GM12892 (cell line): ENCODE data around the gene SLC6A3.
"Not testable (repeated sequence)": the region's sequence is repeated elsewhere in the genome, so short reads cannot be mapped to it uniquely, and the experiment has no call there.

Experiments used
- DNase-seq: peaks from one replicate; pipeline ENCODE4 v3.0.0; 2011; ENCODE audit not compliant: insufficient read length
- FAIRE-seq: peaks from 2 replicates; lab custom pipeline; 2011; peaks lifted over from hg19 to GRCh38; lab: Jason Lieb, UNC
- POLR2A ChIP-seq: IDR thresholded peaks from 2 replicates; pipeline ENCODE4 v1.6.1; 2011; ENCODE audit warnings: low read depth, low read length, control low read depth
- POLR2AphosphoS5 ChIP-seq: IDR thresholded peaks from 2 replicates; pipeline ENCODE4 v1.6.1; 2011; ENCODE audit warnings: low read depth, low read length, control low read depth
- TAF1 ChIP-seq: IDR thresholded peaks from 2 replicates; pipeline ENCODE4 v1.6.1; 2011; ENCODE audit warnings: low read depth, mild to moderate bottlenecking, control low read depth, low read length, borderline replicate concordance

SLC6A3 gene

GRCh38 chr5:1382248-1382700 lies 63.0 kb downstream of the SLC6A3 start:
- no peak for TF ChIP-seq POLR2AphosphoS5
- TF ChIP-seq POLR2A = no peak
- no peak for TF ChIP-seq TAF1
- FAIRE-seq (no peak), DNase-seq (no peak)

GRCh38 chr5:1381370-1382247 lies 63.6 kb downstream of the SLC6A3 start:
- DNase-seq (no peak), FAIRE-seq (no peak)
- TF ChIP-seq POLR2A = no peak
- TF ChIP-seq TAF1 = no peak
- no peak for TF ChIP-seq POLR2AphosphoS5

- TF ChIP-seq POLR2AphosphoS5 (no peak), POLR2A (no peak), TAF1 (no peak)
- FAIRE-seq = no peak
- no peak for DNase-seq
Observed at GRCh38 chr5:1380910-1381309, 64.3 kb downstream of the SLC6A3 start.

DNA sequence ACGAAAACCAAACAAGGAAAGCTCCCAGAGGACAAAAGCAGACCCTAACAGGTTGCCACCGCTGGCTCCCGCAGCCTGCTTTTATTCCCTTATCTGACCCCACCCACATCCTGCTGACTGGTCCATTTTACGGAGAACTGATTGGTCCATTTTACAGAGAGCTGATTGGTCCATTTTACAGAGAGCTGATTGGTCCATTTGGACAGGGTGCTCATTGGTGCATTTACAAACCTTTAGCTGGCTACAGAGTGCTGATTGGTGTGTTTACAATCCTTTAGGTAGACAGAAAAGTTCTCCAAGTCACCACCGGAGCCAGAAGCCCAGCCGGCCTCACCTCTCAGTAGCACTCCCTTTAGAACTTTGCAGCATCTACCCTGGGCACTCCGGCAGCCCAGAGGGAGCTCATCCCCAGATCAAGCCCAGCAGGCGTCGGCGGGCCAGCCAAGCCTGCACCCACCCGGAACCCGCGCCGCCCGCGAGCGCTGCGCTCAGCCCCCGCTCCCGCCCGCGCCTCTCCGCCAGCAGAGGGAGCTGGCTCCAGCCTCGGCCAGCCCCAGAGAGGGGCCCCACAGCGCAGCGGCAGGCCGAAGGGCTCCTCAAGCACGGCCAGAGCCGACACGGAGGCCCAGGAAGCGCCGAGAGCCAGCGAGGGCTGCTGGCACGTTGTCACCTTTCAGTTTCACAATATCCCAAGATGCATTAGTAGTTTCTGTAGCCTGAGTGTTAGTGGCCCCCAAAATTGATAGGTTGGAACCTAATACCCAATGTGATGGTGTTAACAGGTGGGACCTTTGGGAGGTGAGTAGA lies 65.0 kb downstream of the SLC6A3 start:
- TF ChIP-seq POLR2AphosphoS5 (no peak), POLR2A (no peak), TAF1 (no peak)
- DNase-seq = no peak
- FAIRE-seq = no peak

DNA sequence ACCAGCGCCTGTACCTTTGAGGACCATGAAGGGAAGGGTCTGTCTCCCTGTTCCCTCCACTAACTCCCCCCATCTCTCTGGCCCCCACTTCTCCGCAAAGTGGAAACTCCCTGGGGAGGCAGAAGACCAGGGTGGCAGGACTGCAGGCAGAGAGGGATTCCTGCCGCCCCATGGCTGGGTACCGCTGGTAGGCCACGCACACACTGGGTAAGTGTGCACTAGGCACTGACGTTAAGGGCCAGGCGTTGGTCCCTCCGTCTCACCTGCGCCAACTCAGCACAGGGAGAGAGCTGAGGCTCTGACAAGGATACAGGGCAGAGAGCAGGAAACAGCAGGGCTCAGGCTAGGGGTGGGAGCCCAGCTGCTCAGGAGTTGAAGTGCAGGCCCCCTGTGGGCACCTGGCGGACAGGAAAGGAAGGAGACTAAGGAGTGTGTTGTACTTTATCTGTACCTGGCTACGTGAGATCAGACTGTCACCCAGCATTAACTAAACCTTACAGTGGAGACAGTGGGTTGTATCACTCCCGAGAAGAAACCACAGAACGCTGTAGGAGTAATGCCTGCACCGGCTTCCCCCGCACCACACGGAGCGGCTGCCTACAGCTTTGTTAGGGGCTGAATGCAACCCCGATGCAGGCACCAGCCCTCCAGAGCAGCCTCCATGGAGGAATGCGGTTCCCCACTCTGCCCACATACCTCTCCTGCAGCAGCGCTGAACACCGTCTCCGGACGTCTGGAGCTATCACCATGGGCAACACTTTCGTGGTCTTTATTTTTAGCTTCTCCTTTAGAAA lies 66.2 kb downstream of the SLC6A3 start:
- no peak for FAIRE-seq
- TF ChIP-seq TAF1 (no peak), POLR2A (no peak), POLR2AphosphoS5 (no peak)
- DNase-seq = no peak

GRCh38 chr5:1378096-1378495 lies 67.1 kb downstream of the SLC6A3 start:
- no peak for DNase-seq
- TF ChIP-seq POLR2A (no peak), TAF1 (no peak), POLR2AphosphoS5 (no peak)
- FAIRE-seq = no peak

GRCh38 chr5:1376981-1377380 lies 68.3 kb downstream of the SLC6A3 start:
- no peak for FAIRE-seq
- no peak for TF ChIP-seq POLR2A
- TF ChIP-seq TAF1 = no peak
- no peak for TF ChIP-seq POLR2AphosphoS5
- DNase-seq = no peak

DNA sequence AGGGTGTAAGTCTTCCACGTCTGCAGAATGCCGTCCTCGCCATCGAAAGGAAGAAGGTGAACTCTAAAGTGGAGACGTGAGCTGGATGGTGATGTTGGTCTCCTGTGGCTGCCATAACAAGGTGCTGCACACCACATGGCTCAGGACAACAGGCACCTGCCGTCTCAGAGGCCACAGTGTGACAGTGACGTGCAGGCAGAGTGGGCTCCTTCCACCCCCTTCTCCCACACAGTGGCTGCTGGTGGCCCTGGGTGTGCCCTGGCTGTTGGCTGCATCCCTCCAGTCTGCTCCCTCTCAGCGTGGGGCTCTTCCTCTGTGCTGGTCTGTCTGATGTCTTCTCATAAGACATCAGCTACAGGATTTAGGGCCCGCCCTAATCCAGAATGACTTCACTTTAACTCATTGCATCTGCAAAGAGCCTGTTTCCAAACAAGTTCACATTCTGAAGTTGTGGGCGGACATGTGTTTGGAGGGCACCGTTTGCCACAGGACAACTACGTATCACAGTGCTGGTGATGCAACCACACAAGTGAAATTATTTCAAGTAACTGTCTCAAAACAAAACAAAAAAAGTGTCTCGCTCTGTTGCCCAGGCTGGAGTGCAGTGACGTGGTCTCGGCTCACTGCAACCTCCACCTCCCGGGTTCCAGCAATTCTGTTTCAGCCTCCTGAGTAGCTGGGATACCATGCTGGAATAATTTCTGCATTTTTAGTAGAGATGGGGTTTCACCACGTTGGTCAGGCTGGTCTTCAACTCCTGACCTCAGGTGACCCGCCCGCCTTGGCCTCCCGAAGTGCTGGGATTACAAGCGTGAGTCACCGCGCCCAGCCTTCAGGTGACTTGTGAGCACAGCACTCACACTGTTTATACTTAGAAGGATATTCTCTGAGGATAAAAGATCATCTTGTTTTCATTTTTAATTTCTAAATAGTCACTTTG lies 69.1 kb downstream of the SLC6A3 start:
- no peak for TF ChIP-seq POLR2AphosphoS5
- no peak for TF ChIP-seq TAF1
- no peak for TF ChIP-seq POLR2A
- no peak for DNase-seq
- FAIRE-seq = no peak

GRCh38 chr5:1374679-1375055 lies 70.6 kb downstream of the SLC6A3 start:
- DNase-seq = no peak
- no peak for TF ChIP-seq TAF1
- TF ChIP-seq POLR2AphosphoS5 = no peak
- TF ChIP-seq POLR2A = no peak
- FAIRE-seq = no peak

DNA sequence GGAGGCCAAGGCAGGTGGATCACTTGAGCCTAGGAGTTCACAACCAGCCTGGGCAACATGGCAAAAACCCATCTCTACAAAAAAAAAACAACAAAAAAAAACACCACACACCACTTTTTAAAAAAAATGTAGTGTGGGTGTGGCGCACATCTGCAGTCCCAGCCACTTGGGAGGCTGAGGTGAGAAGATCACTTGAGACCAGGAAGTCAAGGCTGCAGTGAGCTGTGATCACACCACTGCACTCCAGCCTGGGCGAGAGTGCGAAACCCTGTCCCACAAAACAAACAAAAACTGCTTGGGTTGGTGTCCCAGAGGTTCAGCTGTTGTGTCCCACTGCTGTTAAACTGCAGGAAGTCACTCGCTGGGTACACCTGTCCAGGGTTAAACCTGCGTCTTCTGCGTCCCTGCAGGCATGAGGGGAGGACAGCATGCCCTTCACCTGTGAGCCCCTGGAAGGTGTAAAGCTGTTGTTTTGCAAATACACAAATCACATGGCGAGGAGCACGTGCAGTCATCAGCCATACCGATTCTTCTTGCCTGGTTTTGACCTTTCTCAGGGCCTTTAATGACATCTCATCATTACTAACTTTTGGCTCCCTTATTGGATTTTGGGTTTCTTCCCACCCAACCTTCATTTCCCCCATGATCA lies 71.1 kb downstream of the SLC6A3 start:
- TF ChIP-seq POLR2A = no peak
- no peak for TF ChIP-seq POLR2AphosphoS5
- TF ChIP-seq TAF1 = no peak
- DNase-seq (no peak), FAIRE-seq (no peak)

DNA sequence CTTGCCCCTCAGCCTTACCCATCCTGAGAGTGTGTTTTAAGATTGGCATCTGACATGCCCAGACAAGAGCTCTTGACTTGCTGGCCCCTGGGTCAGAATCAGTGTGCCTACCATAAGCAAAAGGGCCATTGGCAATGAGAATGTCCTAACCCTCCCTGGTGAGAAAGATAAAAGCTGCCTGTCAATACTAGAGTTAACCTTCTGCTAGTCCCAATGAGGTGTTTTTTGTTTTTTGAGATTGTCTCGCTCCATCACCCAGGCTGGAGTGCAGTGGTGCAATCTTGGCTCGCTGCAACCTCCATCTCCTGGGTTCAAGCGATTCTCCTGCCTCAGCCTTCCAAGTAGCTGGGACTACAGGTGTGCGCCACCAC lies 73.3 kb downstream of the SLC6A3 start:
- not testable (repeated sequence) for FAIRE-seq, DNase-seq
